HG03064 (cell line): Measurements from ENCODE around the gene TMEM245.

Experiments
- ATAC-seq: cut with Tn5 transposase; IDR thresholded peaks from one replicate; pipeline ENCODE4 v1.9.1; 2021; ENCODE audit warnings: low read depth; ENCODE audit not compliant: unreplicated experiment

Gene TMEM245

DNA sequence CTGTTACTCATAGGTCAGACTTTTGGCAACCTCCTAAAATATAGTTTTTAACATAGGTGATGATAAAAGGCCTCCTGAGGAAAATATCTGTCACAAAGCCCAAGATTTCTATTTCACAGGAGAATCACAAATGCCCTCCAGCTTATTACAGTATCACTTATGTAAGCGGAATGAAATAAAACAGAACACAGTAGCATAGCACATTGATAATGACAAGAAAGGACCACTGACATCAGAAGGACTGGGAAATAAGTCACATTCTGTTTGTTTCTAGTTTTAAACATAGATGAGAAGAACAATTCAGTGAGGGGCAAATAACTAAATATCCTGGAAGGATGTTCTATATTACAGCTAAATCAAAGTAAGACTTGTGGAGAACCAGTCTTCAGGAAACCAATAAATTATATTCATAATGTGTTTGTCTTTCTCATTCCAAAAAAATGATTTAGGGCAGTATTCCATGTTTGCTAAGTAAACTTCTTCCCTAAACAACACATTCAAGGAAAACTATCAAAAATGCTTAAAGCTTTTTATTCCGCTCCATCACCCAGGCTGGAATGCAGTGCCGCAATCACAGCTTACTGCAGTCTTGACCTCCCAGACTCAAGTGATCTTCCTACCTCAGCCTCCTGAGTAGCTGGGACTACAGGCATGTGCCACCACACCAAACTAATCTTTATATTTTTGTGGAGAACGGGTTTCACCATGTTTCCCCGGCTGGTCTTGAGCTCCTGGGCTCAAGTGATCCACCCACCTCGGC is 85.6 kb downstream of the TMEM245 start:
- no peak for ATAC-seq

DNA sequence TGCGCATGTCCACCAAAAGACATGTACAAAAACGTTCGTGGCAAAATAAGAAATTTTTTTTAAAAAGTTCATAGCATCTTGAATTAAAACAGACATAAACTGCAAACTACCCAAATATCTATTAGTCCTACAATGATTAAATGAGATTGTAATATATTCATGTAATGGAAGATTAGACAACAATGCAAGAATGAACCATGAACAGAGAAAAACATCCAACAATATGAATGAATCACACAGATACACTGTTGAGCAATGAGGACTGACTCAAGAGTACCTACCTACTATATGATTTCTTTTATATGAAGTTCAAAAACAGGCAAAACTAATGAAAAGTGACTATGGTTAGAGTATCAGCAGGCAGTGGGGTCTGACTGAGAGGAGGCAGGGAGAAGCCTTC is 88.5 kb downstream of the TMEM245 start:
- no peak for ATAC-seq

GRCh38 chr9:109030426-109030825 is 89.3 kb downstream of the TMEM245 start:
- no peak for ATAC-seq

GRCh38 chr9:109028457-109028856 is 91.3 kb downstream of the TMEM245 start:
- no peak for ATAC-seq

GRCh38 chr9:109027176-109027575 is 92.6 kb downstream of the TMEM245 start:
- no peak for ATAC-seq

DNA sequence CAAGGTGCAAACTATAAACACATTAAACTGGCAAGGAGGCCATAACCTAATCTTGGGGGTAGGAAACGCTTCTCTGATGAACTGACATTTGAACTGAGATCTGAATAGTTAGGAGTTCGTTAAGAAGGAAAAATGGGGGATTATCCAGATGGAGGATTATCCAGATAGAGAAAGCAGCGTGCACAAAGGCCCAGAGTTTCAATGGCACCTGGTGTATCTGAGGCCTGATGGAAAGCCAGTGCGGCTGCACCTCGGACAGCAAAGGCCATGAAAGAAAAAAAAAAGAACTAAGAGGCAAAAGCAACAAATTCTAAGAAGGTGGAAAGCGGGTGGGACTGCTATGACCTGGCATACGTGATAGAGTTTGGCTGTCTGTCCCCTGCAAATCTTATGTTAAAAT is 93.4 kb downstream of the TMEM245 start:
- no peak for ATAC-seq

DNA sequence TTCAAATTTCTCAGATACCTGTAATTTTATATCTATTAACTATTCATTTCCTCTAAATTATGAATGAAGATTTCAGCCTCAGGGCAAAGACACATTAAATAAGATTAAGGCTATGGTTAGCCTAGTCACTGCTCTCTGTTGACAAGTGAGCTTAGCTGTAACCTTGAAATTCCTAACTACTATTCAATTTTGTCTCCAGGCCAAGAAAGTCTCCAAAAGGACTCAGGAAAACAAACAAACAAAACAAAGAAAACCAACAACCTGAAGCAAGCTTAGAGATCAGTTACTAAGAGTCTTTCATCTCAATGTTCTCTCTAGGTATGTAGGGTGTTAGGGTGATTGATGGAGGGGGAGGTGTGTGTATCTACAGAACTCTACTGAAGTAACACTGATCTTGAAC is 96.9 kb downstream of the TMEM245 start:
- no peak for ATAC-seq

DNA sequence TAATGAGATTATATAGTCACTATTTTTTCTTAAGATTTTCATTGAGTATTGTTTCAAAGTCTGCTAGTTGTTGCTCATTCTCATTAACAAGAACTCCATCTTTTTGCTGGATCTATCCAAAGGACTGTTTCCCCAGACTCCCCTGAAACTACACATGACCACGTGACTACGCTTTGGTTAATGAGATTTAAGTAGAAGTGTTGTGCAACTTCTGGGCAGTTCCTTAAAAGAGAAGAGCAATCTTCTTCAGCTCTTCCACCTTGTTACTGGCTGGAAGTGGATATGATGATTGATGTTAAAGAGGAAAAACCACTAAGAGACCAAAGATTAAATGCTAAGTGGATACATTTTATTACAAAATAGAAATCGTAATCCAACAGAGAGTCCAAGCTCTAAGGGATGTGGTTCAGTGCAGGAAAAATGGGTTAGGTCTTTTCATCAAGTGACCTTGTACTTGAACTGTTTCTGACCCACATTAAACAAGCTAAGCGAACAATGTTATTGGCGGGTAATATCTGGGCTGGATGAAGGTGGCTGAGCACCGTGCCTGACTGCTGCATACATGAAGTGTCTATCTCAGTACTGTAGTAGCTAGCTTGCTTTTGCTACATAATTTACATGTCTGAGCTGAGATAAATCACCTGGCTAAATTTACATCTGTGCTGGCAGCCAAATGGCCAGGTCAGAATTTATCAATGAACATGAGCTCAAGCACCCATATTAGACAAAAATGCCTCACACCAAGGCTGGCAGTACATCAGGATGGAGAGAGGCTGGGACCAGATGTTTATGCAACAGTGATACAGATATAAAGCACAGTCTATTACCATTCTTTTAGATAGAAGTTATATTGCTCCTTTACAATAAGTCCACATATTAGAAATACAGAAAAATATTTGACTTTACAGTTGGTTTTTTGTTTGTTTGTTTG is 98.9 kb downstream of the TMEM245 start:
- ATAC-seq: no peak

DNA sequence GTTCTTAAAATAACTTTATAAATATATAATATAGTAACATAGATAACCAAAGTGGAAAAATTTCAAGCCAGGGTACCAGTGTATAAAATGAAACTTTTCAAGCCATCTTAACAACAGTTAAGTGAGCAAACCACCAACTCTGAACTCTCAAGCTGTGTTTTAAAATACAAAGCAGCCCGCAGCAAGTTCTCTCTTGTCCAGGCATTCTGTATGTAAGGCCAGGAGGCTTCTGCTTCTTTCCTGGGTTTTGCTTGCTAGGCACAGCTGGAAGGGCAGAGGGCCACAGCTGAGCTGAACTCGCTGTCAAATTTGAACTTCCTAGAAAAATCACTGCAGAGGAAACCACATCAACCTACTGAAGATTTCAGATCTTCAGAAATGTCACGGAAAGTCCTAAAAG is 99.6 kb downstream of the TMEM245 start:
- ATAC-seq: no peak

DNA sequence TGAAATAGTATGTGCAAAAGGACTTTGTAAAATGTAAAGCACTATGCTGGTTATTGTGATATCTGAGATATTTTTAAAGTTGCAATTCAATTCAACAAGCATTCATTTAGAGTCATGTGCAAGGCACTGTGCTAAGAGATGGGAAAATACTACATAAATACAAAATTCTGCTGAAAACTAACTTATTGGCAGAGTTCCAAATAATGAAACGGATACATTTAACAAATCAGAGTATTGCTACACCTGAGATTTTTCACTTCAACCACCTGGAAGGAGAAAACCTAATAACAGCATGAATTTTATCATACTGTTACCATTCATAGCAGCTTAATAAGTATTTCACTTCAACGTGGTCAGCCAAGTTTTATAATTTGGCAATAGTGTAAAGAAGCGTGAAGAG is 100.3 kb downstream of the TMEM245 start:
- ATAC-seq: no peak

- ATAC-seq: no peak
Measured at GRCh38 chr9:109017493-109017892, 102.3 kb downstream of the TMEM245 start.

- no peak for ATAC-seq
Measured at GRCh38 chr9:109017061-109017460, 102.7 kb downstream of the TMEM245 start.

DNA sequence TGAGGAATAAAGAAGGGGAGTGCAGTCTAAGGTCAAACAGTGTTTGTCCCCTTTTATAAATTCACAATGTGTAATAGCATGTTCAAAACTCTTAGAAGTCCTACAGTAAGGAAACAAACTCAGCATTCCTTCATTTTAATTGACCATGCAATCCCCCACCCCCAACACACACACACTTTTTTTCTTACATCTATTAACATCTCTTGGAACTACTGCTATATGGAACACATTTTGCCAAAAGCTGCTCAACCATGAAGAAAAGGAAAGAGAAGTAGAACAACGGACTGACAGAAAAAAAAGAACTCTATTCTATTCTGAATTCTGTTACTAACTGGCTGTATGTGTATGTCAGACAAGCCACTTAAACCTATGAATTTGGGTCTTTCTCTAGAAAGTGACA is 103.6 kb downstream of the TMEM245 start:
- no peak for ATAC-seq

DNA sequence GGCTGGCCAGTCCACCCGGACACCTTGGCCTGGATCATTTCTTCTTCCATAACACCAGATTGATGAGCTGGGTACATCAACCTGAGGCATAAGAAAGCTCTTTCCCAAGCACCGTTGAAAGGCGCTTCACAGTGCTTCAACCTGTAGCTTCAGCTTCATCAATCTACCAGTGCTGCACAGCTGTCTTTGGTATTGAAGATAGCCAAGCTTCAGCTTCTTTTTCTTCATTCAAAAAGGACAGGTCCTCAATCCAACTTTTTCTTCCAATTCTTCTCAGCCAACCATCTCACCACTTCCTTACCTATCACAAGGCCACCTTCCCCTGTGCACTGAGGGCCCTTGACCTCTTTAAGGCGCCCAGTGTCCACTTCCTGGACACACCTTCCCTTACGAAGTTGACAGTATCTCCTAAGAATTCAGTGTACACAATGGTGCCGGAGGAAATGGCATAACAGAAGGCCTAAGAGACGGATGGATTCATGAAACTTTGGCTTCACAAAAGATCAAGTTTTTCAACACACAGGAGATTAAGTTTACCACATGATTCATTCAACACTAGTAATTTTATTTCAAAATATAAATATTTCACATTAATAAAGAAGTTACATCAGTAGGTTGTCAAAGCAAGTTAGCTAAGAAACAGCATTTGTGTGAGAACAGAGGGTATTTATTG is 105.0 kb downstream of the TMEM245 start:
- no peak for ATAC-seq

GRCh38 chr9:109013679-109014607 is 105.8 kb downstream of the TMEM245 start:
- ATAC-seq: no peak

- peak; percentile 76 for ATAC-seq
Measured at GRCh38 chr9:109012876-109013678, 106.7 kb downstream of the TMEM245 start, which contains the start of gene CTNNAL1. Gene CTNNAL1 (minus strand): TSS chr9:109013499. CDS start chr9:109013442, 57 bp downstream.

- ATAC-seq: peak; percentile 29
Measured at GRCh38 chr9:109012009-109012875, 107.5 kb downstream of the TMEM245 start.

- ATAC-seq: no peak
Measured at GRCh38 chr9:109011231-109011671, 108.5 kb downstream of the TMEM245 start.
